Adrenal gland (tissue), 12 donors: ENCODE measurements around the gene KRTAP10-9. TPM values are rescaled to one million over a fixed set of nuclear protein-coding genes. Genes with fewer than 3 reads are reported as not detected.

Source experiments
- DNase-seq, 7 donors: peaks; one replicate each; pipeline ENCODE4 v3.0.0-alpha.2; 2019 to 2020
- H3K27ac ChIP-seq, 5 donors: fragments of 200-600 bp; sonication (generic) in 4 of 5; 1 replicate in 3 of 5; 2 replicates in 2 of 5; pipeline versions ENCODE4 v1.5.1 to v1.8.0; 2016 to 2020; ENCODE audit warnings: mild to moderate bottlenecking in 1 of 5
- H3K27me3 ChIP-seq: fragments of 200-600 bp; 2 replicates; pipeline ENCODE4 v1.8.0; 2021
- H3K36me3 ChIP-seq, 2 donors: fragments of 200-600 bp; replicated peaks in 1 of 2; 1 replicate in 1 of 2; 2 replicates in 1 of 2; pipeline versions ENCODE4 v1.5.1 to v1.8.0; 2018 to 2022
- H3K4me1 ChIP-seq, 2 donors: fragments of 200-600 bp; replicated peaks in 1 of 2; 1 replicate in 1 of 2; 2 replicates in 1 of 2; pipeline versions ENCODE4 v1.5.1 to v1.8.0; 2018 to 2021
- H3K4me3 ChIP-seq, 4 donors: fragments of 200-600 bp; sonication (generic) in 3 of 4; one replicate each; pipeline ENCODE4 v1.5.1; 2016 to 2018
- H3K9me3 ChIP-seq, 3 donors: fragments of 200-600 bp; sonication (generic) in 1 of 3; replicated peaks in 1 of 3; 1 replicate in 2 of 3; 2 replicates in 1 of 3; pipeline versions ENCODE4 v1.5.1 to v1.8.0; 2016 to 2021
- CTCF ChIP-seq, 6 experiments: fragments of 450-650 bp in 4 of 6; fragments of 200-600 bp in 2 of 6; sonication (generic) in 1 of 6; IDR thresholded peaks; 1 replicate in 5 of 6; 2 replicates in 1 of 6; pipeline versions ENCODE4 v1.5.1 to v1.8.0; 2016 to 2021; ENCODE audit warnings: antibody characterized with exemption in 6 of 6, mild to moderate bottlenecking in 2 of 6, moderate library complexity in 1 of 6
- POLR2A ChIP-seq, 2 donors: fragments of 450-650 bp; IDR thresholded peaks; one replicate each; pipeline ENCODE4 v1.6.1; 2017; ENCODE audit warnings: antibody characterized with exemption in 2 of 2, mild to moderate bottlenecking in 2 of 2, moderate library complexity in 1 of 2
- WGBS, 4 donors: extraction: QIAGEN DNeasy Blood & Tissue Kit in 2 of 4; methylation state at CpG; one replicate each; pipeline versions ENCODE4 v1.1.5 to v1.1.7; 2013 to 2017; 5-methylcytosine and 5-hydroxymethylcytosine counted together
- intact Hi-C, 2 donors: fragments of 100-400 bp; cut with DNase I; formaldehyde crosslinking; loops; one replicate each; pipeline versions ENCODE4 v1.14.1 to v1.15.0; 2022 to 2023
- polyA plus RNA-seq, 3 donors: library from polyadenylated mRNA; stranded (reverse); fragments of 200-250 nt in 2 of 3; fragments of 350-450 nt in 1 of 3; fragmentation: Illumina TruSeq in 1 of 3; extraction: RNeasy Lipid Tissue Mini Kit (QIAGEN cat#74804) in 1 of 3; gene quantifications; one replicate each; pipeline ENCODE4 v1.2.3, GENCODE V29; 2013 to 2014
- total RNA-seq, 9 donors: library from RNA; depleted of rRNA in 4 of 9; stranded (reverse); fragments of >200 nt in 4 of 9; fragments of 120-200 nt in 1 of 9; fragmentation: NEBNext Ultra II Directional in 1 of 9; extraction: Animal tissue kit (Norgen Biotek cat#: 25700) in 1 of 9; gene quantifications; one replicate each; pipeline versions ENCODE4 v1.1.0 to v1.2.4, GENCODE V29; 2013 to 2023
- donor health status: healthy with polysubstance abuse.
- donor health status: Bipolar disorder and iron deficiency.
- donor health status: DM: yes; HTN: yes; CAD: no.
- donor health status: DM: no; HTN: no; CAD: no.
- donor health status: DM: no; HTN: no; CAD: no.
- donor health status: DM: yes; HTN: yes; CAD: no.

The KRTAP10-9 gene
- total and polyA plus RNA-seq, 12 donors = not detected

GRCh38 chr21:44671911-44672310 lies 45.0 kb downstream of the KRTAP10-9 start:
- Histone ChIP-seq H3K4me1 (no peaks in the 10 kb centered on the region), H3K27me3 (no peaks in the 10 kb centered on the region), H3K36me3 (no peaks in the 10 kb centered on the region), H3K4me3 (no peak overlapping the region), H3K27ac (no peak overlapping the region), H3K9me3 (no peaks in the 10 kb centered on the region)
- intact Hi-C loops = no loop called here
- no peak for DNase-seq
- WGBS, 4 donors = 93 to 100% (median 95%) methylated on average over 1 of the region's 1 CpG
- TF ChIP-seq POLR2A (IDR thresholded peaks at IDR 0.05) = no peak
- TF ChIP-seq CTCF (IDR thresholded peaks at IDR 0.05) = no peak

GRCh38 chr21:44677881-44678280 lies 51.0 kb downstream of the KRTAP10-9 start:
- intact Hi-C loops = no loop called here
- TF ChIP-seq CTCF (IDR thresholded peaks at IDR 0.05) = no peak
- TF ChIP-seq POLR2A (IDR thresholded peaks at IDR 0.05) = no peak
- no peaks in the 10 kb centered on the region for H3K36me3 ChIP-seq
- peak in 1 of 7 donors; percentile 35 for DNase-seq
- WGBS, 4 donors = 89 to 91% (median 90%) methylated on average over 13 of the region's 13 CpGs
- H3K27me3 ChIP-seq = no peaks in the 10 kb centered on the region
- H3K4me1 ChIP-seq = no peaks in the 10 kb centered on the region
- no peaks in the 10 kb centered on the region for H3K9me3 ChIP-seq
- H3K4me3 ChIP-seq = no peak overlapping the region
- no peak overlapping the region for H3K27ac ChIP-seq

Other genes with a start within 250 kb of the KRTAP10-9 start
- 1 to 10 TPM in 7 of 9 donors, under 1 TPM in 2; 0.67 to 3.2 (median 2.3) TPM for gene LRRC3, start 171.6 kb upstream of the KRTAP10-9 start, total RNA-seq
- gene LRRC3, start 171.6 kb upstream of the KRTAP10-9 start, polyA plus RNA-seq = 1 to 10 TPM in 2 of 3 donors, under 1 TPM in 1; 0.97 to 1.9 (median 1.0) TPM
- gene KRTAP10-1, start 86.9 kb upstream of the KRTAP10-9 start, total RNA-seq = not detected
- not detected for gene KRTAP10-1, start 86.9 kb upstream of the KRTAP10-9 start, polyA plus RNA-seq
- gene KRTAP10-2, start 75.6 kb upstream of the KRTAP10-9 start, total RNA-seq = not detected
- not detected for gene KRTAP10-2, start 75.6 kb upstream of the KRTAP10-9 start, polyA plus RNA-seq
- not detected for gene KRTAP10-3, start 68.3 kb upstream of the KRTAP10-9 start, total RNA-seq
- gene KRTAP10-3, start 68.3 kb upstream of the KRTAP10-9 start, polyA plus RNA-seq = not detected
- gene KRTAP10-4, start 53.4 kb upstream of the KRTAP10-9 start, total RNA-seq = not detected
- not detected for gene KRTAP10-4, start 53.4 kb upstream of the KRTAP10-9 start, polyA plus RNA-seq
- not detected for gene KRTAP10-5, start 46.5 kb upstream of the KRTAP10-9 start, total RNA-seq
- not detected for gene KRTAP10-5, start 46.5 kb upstream of the KRTAP10-9 start, polyA plus RNA-seq
- gene KRTAP10-6, start 34.6 kb upstream of the KRTAP10-9 start, total RNA-seq = not detected
- not detected for gene KRTAP10-6, start 34.6 kb upstream of the KRTAP10-9 start, polyA plus RNA-seq
- gene KRTAP10-7, start 26.5 kb upstream of the KRTAP10-9 start, total RNA-seq = not detected
- not detected for gene KRTAP10-7, start 26.5 kb upstream of the KRTAP10-9 start, polyA plus RNA-seq
- not detected for gene KRTAP10-8, start 15.0 kb upstream of the KRTAP10-9 start, total RNA-seq
- not detected for gene KRTAP10-8, start 15.0 kb upstream of the KRTAP10-9 start, polyA plus RNA-seq
- gene KRTAP10-10, start 10.3 kb downstream of the KRTAP10-9 start, total RNA-seq = not detected
- not detected for gene KRTAP10-10, start 10.3 kb downstream of the KRTAP10-9 start, polyA plus RNA-seq
- gene KRTAP10-11, start 19.3 kb downstream of the KRTAP10-9 start, total RNA-seq = not detected
- gene KRTAP10-11, start 19.3 kb downstream of the KRTAP10-9 start, polyA plus RNA-seq = not detected
- gene KRTAP12-4, start 27.6 kb downstream of the KRTAP10-9 start, total RNA-seq = not detected
- not detected for gene KRTAP12-4, start 27.6 kb downstream of the KRTAP10-9 start, polyA plus RNA-seq
- gene KRTAP12-3, start 30.8 kb downstream of the KRTAP10-9 start, total RNA-seq = not detected
- not detected for gene KRTAP12-3, start 30.8 kb downstream of the KRTAP10-9 start, polyA plus RNA-seq
- gene KRTAP12-2, start 39.8 kb downstream of the KRTAP10-9 start, total RNA-seq = not detected
- not detected for gene KRTAP12-2, start 39.8 kb downstream of the KRTAP10-9 start, polyA plus RNA-seq
- gene KRTAP12-1, start 55.1 kb downstream of the KRTAP10-9 start, total RNA-seq = not detected
- not detected for gene KRTAP12-1, start 55.1 kb downstream of the KRTAP10-9 start, polyA plus RNA-seq
- gene KRTAP10-12, start 70.1 kb downstream of the KRTAP10-9 start, total RNA-seq = not detected
- gene KRTAP10-12, start 70.1 kb downstream of the KRTAP10-9 start, polyA plus RNA-seq = not detected
- not detected for gene TSPEAR, start 84.5 kb downstream of the KRTAP10-9 start, total RNA-seq
- not detected for gene TSPEAR, start 84.5 kb downstream of the KRTAP10-9 start, polyA plus RNA-seq
- gene UBE2G2, start 174.7 kb downstream of the KRTAP10-9 start, total RNA-seq = 10 to 100 TPM; 50.8 to 99.9 (median 74.0) TPM
- 10 to 100 TPM; 44.8 to 72.8 (median 63.7) TPM for gene UBE2G2, start 174.7 kb downstream of the KRTAP10-9 start, polyA plus RNA-seq
- gene SUMO3, start 191.0 kb downstream of the KRTAP10-9 start, total RNA-seq = 10 to 100 TPM; 61.1 to 92.3 (median 79.4) TPM
- gene SUMO3, start 191.0 kb downstream of the KRTAP10-9 start, polyA plus RNA-seq = 10 to 100 TPM; 21.1 to 70.6 (median 36.4) TPM
- 100 to 1,000 TPM; 114 to 467 (median 222) TPM for gene PTTG1IP, start 246.6 kb downstream of the KRTAP10-9 start, total RNA-seq
- gene PTTG1IP, start 246.6 kb downstream of the KRTAP10-9 start, polyA plus RNA-seq = 100 to 1,000 TPM; 110 to 138 (median 118) TPM